ENCODE results near the gene RXRA. TPM values are rescaled to one million over a fixed set of nuclear protein-coding genes. Genes with fewer than 3 reads are reported as not detected.

RXRA gene
- total RNA-seq, 4 donors from 2014 or later: 41.8 to 83.1 (median 50.4) TPM

DNA sequence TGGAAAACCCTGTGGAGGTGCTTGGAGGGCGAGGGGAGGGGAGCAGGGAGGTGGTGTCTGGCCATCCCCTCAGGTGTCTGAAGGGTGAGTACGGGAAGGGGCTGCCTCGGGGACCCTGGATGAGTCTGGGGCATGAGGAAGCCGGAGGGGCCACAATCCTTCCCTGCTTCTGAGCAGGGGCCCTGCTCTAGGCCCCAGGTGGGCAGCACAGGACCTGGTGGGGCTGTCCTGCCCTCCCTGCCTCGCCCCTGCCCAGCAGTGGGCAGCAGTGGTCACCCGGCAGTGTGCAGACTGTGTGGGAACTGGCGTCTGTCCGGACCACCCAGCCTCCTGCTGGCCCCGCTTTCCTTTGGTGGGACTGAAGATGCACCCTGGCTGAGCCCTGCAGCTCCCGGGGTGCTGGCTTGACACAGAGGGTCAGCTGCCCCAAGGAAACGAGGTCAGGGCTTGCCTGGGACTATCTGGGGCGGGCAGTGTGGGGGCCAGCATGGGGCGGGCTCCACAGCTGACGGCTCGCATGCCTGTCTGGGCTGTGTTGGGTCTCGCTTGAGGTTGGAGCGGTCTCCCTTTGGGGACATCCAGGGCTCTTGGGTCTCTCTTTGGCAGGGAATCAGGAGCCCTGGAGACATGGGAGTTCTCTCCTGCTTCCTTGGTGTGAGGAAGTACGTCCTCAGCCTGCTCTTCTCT is 26.1 kb downstream of the RXRA start:
- no peak for DNase-seq
- Histone ChIP-seq H3K27me3 (no peaks in the 10 kb centered on the region), H3K4me1 (peaks cover 73 to 100% (median 83%) of the 10 kb centered on the region in 3 donors), H3K27ac (peak overlapping the region in 3 of 4 donors; percentile 45 to 93 (median 89)), H3K36me3 (peaks cover 0 to 13% (median 0%) of the 10 kb centered on the region in 3 donors), H3K9me3 (no peaks in the 10 kb centered on the region), H3K4me3 (no peak overlapping the region)
- intact Hi-C loops (cut with DNase I): no loop called here
- 70 to 74% methylated on average over 3 of the region's 18 CpGs for WGBS, 2 donors
- no peak for TF ChIP-seq POLR2A (IDR thresholded peaks at IDR 0.05)
- TF ChIP-seq, protein P1, sequence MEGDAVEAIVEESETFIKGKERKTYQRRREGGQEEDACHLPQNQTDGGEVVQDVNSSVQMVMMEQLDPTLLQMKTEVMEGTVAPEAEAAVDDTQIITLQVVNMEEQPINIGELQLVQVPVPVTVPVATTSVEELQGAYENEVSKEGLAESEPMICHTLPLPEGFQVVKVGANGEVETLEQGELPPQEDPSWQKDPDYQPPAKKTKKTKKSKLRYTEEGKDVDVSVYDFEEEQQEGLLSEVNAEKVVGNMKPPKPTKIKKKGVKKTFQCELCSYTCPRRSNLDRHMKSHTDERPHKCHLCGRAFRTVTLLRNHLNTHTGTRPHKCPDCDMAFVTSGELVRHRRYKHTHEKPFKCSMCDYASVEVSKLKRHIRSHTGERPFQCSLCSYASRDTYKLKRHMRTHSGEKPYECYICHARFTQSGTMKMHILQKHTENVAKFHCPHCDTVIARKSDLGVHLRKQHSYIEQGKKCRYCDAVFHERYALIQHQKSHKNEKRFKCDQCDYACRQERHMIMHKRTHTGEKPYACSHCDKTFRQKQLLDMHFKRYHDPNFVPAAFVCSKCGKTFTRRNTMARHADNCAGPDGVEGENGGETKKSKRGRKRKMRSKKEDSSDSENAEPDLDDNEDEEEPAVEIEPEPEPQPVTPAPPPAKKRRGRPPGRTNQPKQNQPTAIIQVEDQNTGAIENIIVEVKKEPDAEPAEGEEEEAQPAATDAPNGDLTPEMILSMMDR (IDR thresholded peaks at IDR 0.05): no peak

DNA sequence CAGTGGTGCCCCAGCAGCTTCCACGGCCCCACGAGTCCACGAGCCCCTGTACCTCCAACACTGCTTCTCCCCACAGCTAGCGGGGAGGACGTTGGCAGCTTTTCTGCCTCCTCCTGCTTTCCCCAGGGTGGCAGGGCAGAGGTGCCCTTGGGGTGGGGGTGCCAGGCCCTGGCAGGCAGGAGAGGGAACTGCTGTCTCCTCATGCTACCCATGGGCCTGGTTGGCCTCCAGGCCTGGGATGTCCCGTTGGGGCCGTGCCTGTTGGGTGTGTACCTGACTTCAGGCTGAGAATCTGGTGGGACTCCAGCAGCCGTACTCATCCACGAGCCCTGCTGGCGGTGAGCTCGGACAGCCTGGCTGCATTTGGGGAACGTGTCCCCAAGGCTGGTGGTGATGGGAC is 27.3 kb downstream of the RXRA start:
- peaks cover 0 to 13% (median 0%) of the 10 kb centered on the region in 3 donors for H3K36me3 ChIP-seq
- intact Hi-C loops (cut with DNase I): no loop called here
- peaks cover 84 to 100% (median 87%) of the 10 kb centered on the region in 3 donors for H3K4me1 ChIP-seq
- no peak for DNase-seq
- peak overlapping the region in 3 of 4 donors; percentile 45 to 93 (median 89) for H3K27ac ChIP-seq
- no peaks in the 10 kb centered on the region for H3K27me3 ChIP-seq
- H3K4me3 ChIP-seq: no peak overlapping the region
- no peaks in the 10 kb centered on the region for H3K9me3 ChIP-seq
- TF ChIP-seq POLR2A (IDR thresholded peaks at IDR 0.05): no peak
- TF ChIP-seq, protein P1 (IDR thresholded peaks at IDR 0.05): no peak
- WGBS, 2 donors: 80% methylated on average over 1 of the region's 12 CpGs; no CpG with 5 or more reads in 1 of the 2 donors

DNA sequence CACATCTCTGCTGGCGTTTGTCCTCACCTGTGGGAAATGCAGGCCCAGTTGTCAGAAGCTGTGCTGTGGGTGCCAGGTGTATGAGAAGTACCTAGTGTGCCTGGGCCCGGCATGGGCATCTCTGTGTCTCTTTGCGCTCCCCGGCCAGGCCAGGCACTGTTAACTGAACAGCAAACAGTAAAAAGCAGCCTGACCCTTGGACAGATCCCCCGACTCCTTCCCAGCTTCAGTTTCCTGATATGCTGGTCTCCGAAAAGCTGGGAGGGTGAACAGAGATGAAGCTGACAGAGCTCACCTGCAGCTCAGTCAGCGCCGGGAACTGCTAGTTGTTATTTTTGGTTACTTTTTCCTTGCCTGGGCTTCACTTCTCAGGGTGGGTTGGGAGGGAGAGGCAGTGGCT is 28.9 kb downstream of the RXRA start:
- TF ChIP-seq, protein P1 (IDR thresholded peaks at IDR 0.05): no peak
- no peak for TF ChIP-seq POLR2A (IDR thresholded peaks at IDR 0.05)
- Histone ChIP-seq H3K4me1 (peaks cover 87 to 100% (median 96%) of the 10 kb centered on the region in 3 donors), H3K27ac (peak overlapping the region; percentile 81 to 93 (median 90)), H3K27me3 (no peaks in the 10 kb centered on the region), H3K4me3 (no peak overlapping the region), H3K36me3 (peaks cover 0 to 7% (median 0%) of the 10 kb centered on the region in 3 donors), H3K9me3 (no peaks in the 10 kb centered on the region)
- no peak for DNase-seq
- intact Hi-C loops (cut with DNase I): no loop called here
- WGBS, 2 donors: 22 to 50% methylated on average over 4 to 5 of the region's 8 CpGs

DNA sequence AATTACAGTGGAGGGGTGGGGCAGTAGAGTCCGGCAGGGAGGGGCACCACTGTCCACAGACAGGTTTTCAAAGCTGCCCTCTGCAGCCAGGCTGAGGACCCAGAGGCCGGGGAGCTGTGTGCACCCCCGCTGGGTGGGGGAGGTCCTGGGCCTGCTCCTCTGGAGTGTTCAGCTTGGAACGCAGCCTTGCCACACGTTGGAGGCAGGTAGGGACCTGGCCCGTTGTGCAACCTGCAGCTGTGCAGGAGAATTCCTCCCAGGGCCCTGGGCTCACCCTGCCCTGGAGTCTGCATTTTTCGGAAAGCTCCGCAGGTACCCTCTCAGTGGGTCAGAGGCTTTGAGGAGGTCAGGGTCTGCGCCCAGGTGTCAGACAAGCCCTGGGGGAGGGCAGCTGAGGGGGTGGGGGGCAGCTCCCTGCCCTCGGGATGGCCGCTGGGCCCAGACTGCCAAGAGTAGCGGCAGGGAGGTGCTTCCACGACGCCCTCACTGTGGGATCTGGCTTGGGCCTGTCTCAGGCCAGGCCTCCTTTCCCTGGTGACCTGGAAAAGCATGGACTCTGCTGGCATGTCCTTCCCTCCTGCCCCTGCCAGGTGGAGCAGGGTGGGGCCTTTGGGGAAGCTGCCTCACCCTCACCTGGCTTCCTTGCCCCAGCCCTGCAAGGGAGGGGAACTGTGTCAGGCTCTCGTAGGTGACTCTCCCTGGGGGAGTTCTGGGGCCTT is 29.5 kb downstream of the RXRA start:
- peak overlapping the region in 3 of 4 donors; percentile 14 to 33 (median 23) for H3K4me3 ChIP-seq
- peak overlapping the region; percentile 81 to 93 (median 90) for H3K27ac ChIP-seq
- no peak for DNase-seq
- H3K9me3 ChIP-seq: no peaks in the 10 kb centered on the region
- H3K4me1 ChIP-seq: peaks cover 91 to 100% (median 96%) of the 10 kb centered on the region in 3 donors
- intact Hi-C loops (cut with DNase I): no loop called here
- WGBS, 2 donors: 47% methylated on average over 5 of the region's 15 CpGs; no CpG with 5 or more reads in 1 of the 2 donors
- H3K36me3 ChIP-seq: peaks cover 0 to 5% (median 0%) of the 10 kb centered on the region in 3 donors
- TF ChIP-seq, protein P1 (IDR thresholded peaks at IDR 0.05): no peak
- peak in 2 of 4 donors; percentile 18 to 28 for TF ChIP-seq POLR2A (IDR thresholded peaks at IDR 0.05)
- no peaks in the 10 kb centered on the region for H3K27me3 ChIP-seq
